Endothelial cell of umbilical vein (primary cell): ENCODE measurements around the gene TNFRSF4. TPM values are rescaled to one million over a fixed set of nuclear protein-coding genes. Genes with fewer than 3 reads are reported as not detected.

Experiments used
- BruUV-seq: library from RNA; stranded (reverse); fragments of 400-500 nt; replicated peaks from 2 replicates; lab custom pipeline; 2021; lab: Mats Ljungman, UMichigan
- CTCF ChIA-PET: fragments of 300-600, 350-600 bp; sonication (Branson Sonifier 250); formaldehyde crosslinking; loops from one replicate; lab custom pipeline; 2021; ENCODE audit warnings: antibody characterized with exemption, inconsistent platforms; lab: Charles Lee
- POLR2A ChIA-PET: fragments of 300-600, 350-600 bp; sonication (Branson Sonifier 250); formaldehyde crosslinking; loops from one replicate; lab custom pipeline; 2021; ENCODE audit warnings: antibody characterized with exemption, inconsistent platforms; lab: Charles Lee
- DNase-seq: peaks from one replicate; pipeline ENCODE4 v3.0.0-alpha.2; 2011; ENCODE audit warnings: low read depth, low spot score
- FAIRE-seq: peaks from 2 replicates; lab custom pipeline; 2011; peaks lifted over from hg19 to GRCh38; lab: Jason Lieb, UNC
- H2AFZ ChIP-seq: 2 replicates; pipeline ENCODE4 v1.6.0; 2012; ENCODE audit warnings: low read depth, low read length, control low read depth, inconsistent platforms
- H3K27ac ChIP-seq: 2 replicates; pipeline ENCODE4 v1.5.1; 2011; ENCODE audit warnings: low read depth, mild to moderate bottlenecking, control low read depth, low read length, moderate library complexity; ENCODE audit not compliant: insufficient read depth
- H3K27me3 ChIP-seq, 2 experiments: 2 replicates each; pipeline versions ENCODE4 v1.6.0 to v1.6.1; 2011; ENCODE audit warnings: low read length in 2 of 2, mixed read lengths in 1 of 2; ENCODE audit not compliant: control insufficient read depth in 2 of 2, insufficient read depth in 2 of 2
- H3K36me3 ChIP-seq, 2 experiments: 2 replicates in 1 of 2; 3 replicates in 1 of 2; pipeline ENCODE4 v1.5.1; 2011; ENCODE audit warnings: low read length in 2 of 2, mild to moderate bottlenecking in 1 of 2, moderate library complexity in 1 of 2; ENCODE audit not compliant: control insufficient read depth in 2 of 2, insufficient read depth in 2 of 2; ENCODE audit errors: extremely low read depth in 1 of 2
- H3K4me1 ChIP-seq: 3 replicates; pipeline ENCODE4 v1.5.1; 2011; ENCODE audit warnings: mild to moderate bottlenecking, low read length; ENCODE audit not compliant: control insufficient read depth, insufficient read depth; ENCODE audit errors: extremely low read depth
- H3K4me2 ChIP-seq: 2 replicates; pipeline ENCODE4 v1.6.1; 2011; ENCODE audit warnings: low read length, control low read depth, mixed read lengths; ENCODE audit not compliant: insufficient read depth
- H3K4me3 ChIP-seq, 3 experiments: fragments of 200-600 bp in 1 of 3; sonication (generic), shearing (Covaris generic) in 1 of 3; replicated peaks in 1 of 3; 2 replicates each; pipeline ENCODE4 v1.5.1; 2011 to 2016; ENCODE audit warnings: control low read depth in 3 of 3, low read length in 3 of 3, mild to moderate bottlenecking in 2 of 3, inconsistent platforms in 1 of 3, low read depth in 1 of 3, moderate library complexity in 1 of 3; ENCODE audit not compliant: insufficient read depth in 1 of 3
- H3K79me2 ChIP-seq: 2 replicates; pipeline ENCODE4 v1.6.0; 2012; ENCODE audit warnings: low read length, inconsistent platforms; ENCODE audit not compliant: control insufficient read depth, insufficient read depth
- H3K9ac ChIP-seq: replicated peaks from 2 replicates; pipeline ENCODE3; 2011; ENCODE audit warnings: low read length, control low read depth; ENCODE audit not compliant: insufficient read depth; ENCODE audit errors: extremely low read depth
- H3K9me1 ChIP-seq: replicated peaks from 3 replicates; pipeline ENCODE4 v1.6.0; 2011; ENCODE audit warnings: mild to moderate bottlenecking, low read length; ENCODE audit not compliant: control insufficient read depth, insufficient read depth; ENCODE audit errors: extremely low read depth
- H3K9me3 ChIP-seq: replicated peaks from 2 replicates; pipeline ENCODE4 v1.5.1; 2012; ENCODE audit warnings: low read length, inconsistent platforms; ENCODE audit not compliant: control insufficient read depth, insufficient read depth
- H4K20me1 ChIP-seq: replicated peaks from 2 replicates; pipeline ENCODE3; 2011; ENCODE audit warnings: mild to moderate bottlenecking, low read length; ENCODE audit not compliant: control insufficient read depth, insufficient read depth; ENCODE audit errors: extremely low read depth
- EZH2 ChIP-seq: IDR thresholded peaks from 2 replicates; pipeline ENCODE4 v1.6.1; 2012; ENCODE audit warnings: borderline replicate concordance, low read depth, mild to moderate bottlenecking, moderate library complexity, low read length, inconsistent platforms; ENCODE audit not compliant: severe bottlenecking
- FOS ChIP-seq: IDR thresholded peaks from 2 replicates; pipeline ENCODE4 v1.6.1; 2011; ENCODE audit warnings: mild to moderate bottlenecking, low read length, moderate library complexity, borderline replicate concordance; ENCODE audit not compliant: insufficient read depth
- GATA2 ChIP-seq: IDR thresholded peaks from 2 replicates; pipeline ENCODE4 v1.7.0; 2011; ENCODE audit warnings: low read depth, mild to moderate bottlenecking, moderate library complexity, mixed read lengths, low read length; ENCODE audit not compliant: insufficient read length, insufficient read depth
- JUN ChIP-seq: IDR thresholded peaks from 2 replicates; pipeline ENCODE4 v1.6.1; 2011; ENCODE audit warnings: borderline replicate concordance, low read depth; ENCODE audit not compliant: insufficient read length, insufficient read depth
- MYC ChIP-seq: IDR thresholded peaks from one replicate; pipeline ENCODE4 v1.6.1; 2011; ENCODE audit warnings: mild to moderate bottlenecking, low read depth, low read length
- POLR2A ChIP-seq: IDR thresholded peaks from 2 replicates; pipeline ENCODE4 v1.6.1; 2012; ENCODE audit warnings: low read depth, mild to moderate bottlenecking, control low read depth, low read length
- POLR2AphosphoS5 ChIP-seq: IDR thresholded peaks from 2 replicates; pipeline ENCODE4 v1.6.1; 2012; ENCODE audit warnings: low read depth, mild to moderate bottlenecking, control low read depth, low read length, moderate library complexity; ENCODE audit not compliant: insufficient read depth
- dilution Hi-C: fragments of 300-500 bp; cut with MboI; formaldehyde crosslinking; loops from one replicate; pipeline ENCODE4 v1.15.0; 2019; ENCODE audit warnings: low sequenced_read_pairs; ENCODE audit not compliant: extremely low pct_ligation_motif_present
- intact Hi-C: fragments of 100-400 bp; cut with micrococcal nuclease; formaldehyde crosslinking; loops from one replicate; pipeline ENCODE4 v1.10.0; 2022
- polyA plus RNA-seq, 4 experiments: library from polyadenylated mRNA; depleted of rRNA in 3 of 4; stranded (reverse) in 3 of 4; unstranded in 1 of 4; fragments of >200 nt; gene quantifications; 2 replicates each; pipeline versions ENCODE4 v1.2.1 to v1.2.3, GENCODE V29; 2011 to 2012; ENCODE audit warnings: missing spikeins in 1 of 4
- total RNA-seq: library from RNA; stranded (reverse); gene quantifications from 2 replicates; pipeline ENCODE4 v1.2.3, GENCODE V29; 2021
- TF ChIP-seq, protein P1 (sequence below), 2 donors: IDR thresholded peaks; 1 replicate in 1 of 2; 2 replicates in 1 of 2; pipeline ENCODE4 v1.5.1; 2011; ENCODE audit warnings: low read length in 2 of 2, mild to moderate bottlenecking in 2 of 2, moderate library complexity in 2 of 2, control low read depth in 1 of 2, inconsistent platforms in 1 of 2, low read depth in 1 of 2; ENCODE audit not compliant: insufficient read depth in 1 of 2; ENCODE audit errors: extremely low read depth in 1 of 2
- TF ChIP-seq, protein P2 (sequence below): IDR thresholded peaks from 2 replicates; pipeline ENCODE4 v1.6.1; 2011; ENCODE audit not compliant: insufficient read depth, insufficient read length

TNFRSF4 gene
- total and polyA plus RNA-seq, 2 donors (not counting 3 experiments of a cell fraction or from before 2014, with no cell fraction given), result 0.55 to 1.5 TPM

DNA sequence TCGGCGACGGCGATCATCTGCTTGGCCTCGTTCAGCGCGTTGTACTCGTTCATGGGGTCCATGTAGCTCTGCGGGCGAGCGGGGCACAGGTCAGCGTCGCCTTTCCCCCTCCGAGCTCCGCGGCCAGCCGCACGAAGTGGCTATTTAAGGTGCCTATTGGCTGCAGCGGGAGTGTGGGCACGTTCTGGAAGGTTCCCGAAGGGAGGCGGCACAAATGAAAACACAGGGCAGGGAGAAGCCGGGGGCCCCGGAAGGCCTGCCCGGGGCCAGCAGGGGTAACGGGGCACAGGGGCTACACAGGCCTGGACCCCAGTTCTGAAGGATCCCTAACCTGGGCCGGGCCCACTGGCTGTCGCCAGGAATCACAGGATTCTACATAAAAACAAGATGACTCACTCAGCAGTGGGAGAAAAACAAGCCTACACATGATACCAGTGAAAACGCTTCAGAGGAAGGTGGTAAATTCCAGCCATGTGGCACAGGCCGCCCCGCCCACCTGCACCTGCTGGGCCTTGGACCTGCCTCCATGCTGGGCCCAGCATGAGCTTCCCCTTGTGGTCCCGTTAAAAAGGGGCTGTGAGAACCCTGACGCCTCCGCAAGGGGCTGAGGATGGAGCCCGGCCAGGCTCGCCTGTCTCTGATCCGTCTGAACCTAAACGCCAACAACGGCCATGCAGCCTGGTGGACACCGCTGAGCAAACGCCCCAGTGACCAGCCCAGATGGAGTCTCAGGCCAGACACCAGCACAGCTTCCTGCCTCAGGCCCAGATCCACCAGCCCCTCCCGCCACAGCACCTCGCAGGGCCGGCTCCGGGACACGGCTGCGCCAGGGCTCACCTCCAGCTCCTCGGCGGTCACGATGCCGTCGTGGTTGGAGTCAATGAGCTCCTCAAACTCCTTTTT lies 3.9 kb upstream of the TNFRSF4 start:
- FAIRE-seq, result no peak
- peak; percentile 44 for DNase-seq
- ChIA-PET CTCF (interaction anchor here (0.6 to 2.1 kb wide), 2 partner anchors 95 to 96 kb away, joined by 3 to 6 read pairs; no protein-coding TSS in a partner anchor), POLR2A (no interaction called here)
- Histone ChIP-seq H3K79me2 (no peaks in the 10 kb centered on the region), H3K27ac (no peak overlapping the region), H3K9me3 (no peaks in the 10 kb centered on the region), H2AFZ (no peak overlapping the region), H3K36me3 (peaks cover 2 to 28% of the 10 kb centered on the region in 2 experiments), H3K9me1 (no peaks in the 10 kb centered on the region), H4K20me1 (no peaks in the 10 kb centered on the region), H3K4me3 (no peak overlapping the region), H3K27me3 (no peaks in the 10 kb centered on the region), H3K4me2 (no peak overlapping the region), H3K9ac (no peak overlapping the region), H3K4me1 (no peaks in the 10 kb centered on the region)
- intact Hi-C loops (no loop called here), dilution Hi-C loops (no loop called here)
- no TSS peak for BruUV-seq
- TF ChIP-seq POLR2A, result no peak
- TF ChIP-seq MYC, result no peak
- no peak for TF ChIP-seq JUN
- TF ChIP-seq POLR2AphosphoS5, result no peak
- no peak for TF ChIP-seq GATA2
- no peak for TF ChIP-seq EZH2
- TF ChIP-seq, protein P1, sequence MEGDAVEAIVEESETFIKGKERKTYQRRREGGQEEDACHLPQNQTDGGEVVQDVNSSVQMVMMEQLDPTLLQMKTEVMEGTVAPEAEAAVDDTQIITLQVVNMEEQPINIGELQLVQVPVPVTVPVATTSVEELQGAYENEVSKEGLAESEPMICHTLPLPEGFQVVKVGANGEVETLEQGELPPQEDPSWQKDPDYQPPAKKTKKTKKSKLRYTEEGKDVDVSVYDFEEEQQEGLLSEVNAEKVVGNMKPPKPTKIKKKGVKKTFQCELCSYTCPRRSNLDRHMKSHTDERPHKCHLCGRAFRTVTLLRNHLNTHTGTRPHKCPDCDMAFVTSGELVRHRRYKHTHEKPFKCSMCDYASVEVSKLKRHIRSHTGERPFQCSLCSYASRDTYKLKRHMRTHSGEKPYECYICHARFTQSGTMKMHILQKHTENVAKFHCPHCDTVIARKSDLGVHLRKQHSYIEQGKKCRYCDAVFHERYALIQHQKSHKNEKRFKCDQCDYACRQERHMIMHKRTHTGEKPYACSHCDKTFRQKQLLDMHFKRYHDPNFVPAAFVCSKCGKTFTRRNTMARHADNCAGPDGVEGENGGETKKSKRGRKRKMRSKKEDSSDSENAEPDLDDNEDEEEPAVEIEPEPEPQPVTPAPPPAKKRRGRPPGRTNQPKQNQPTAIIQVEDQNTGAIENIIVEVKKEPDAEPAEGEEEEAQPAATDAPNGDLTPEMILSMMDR (IDR thresholded peaks at IDR 0.05; ENCODE audit: extremely low read depth in 1 of 2, insufficient read depth in 1 of 2, low read depth in 1 of 2, low read length in 2 of 2), result no peak
- TF ChIP-seq, protein P2, sequence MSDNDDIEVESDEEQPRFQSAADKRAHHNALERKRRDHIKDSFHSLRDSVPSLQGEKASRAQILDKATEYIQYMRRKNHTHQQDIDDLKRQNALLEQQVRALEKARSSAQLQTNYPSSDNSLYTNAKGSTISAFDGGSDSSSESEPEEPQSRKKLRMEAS, result no peak
- no peak for TF ChIP-seq FOS
